Stimulated activated CD8-positive, alpha-beta memory T cell treated with anti-CD3 and anti-CD28 coated beads, Interleukin-15, amount 100 ng/mL, for 1 hour (primary cell): Measurements from ENCODE around the gene CYFIP2.
A peak's percentile ranks its signal among the peaks of the same experiment; 100 is the strongest.

Source experiments
- DNase-seq: peaks from one replicate; pipeline ENCODE4 v3.0.0-alpha.2; 2020; ENCODE audit warnings: low read depth

The CYFIP2 gene

DNA sequence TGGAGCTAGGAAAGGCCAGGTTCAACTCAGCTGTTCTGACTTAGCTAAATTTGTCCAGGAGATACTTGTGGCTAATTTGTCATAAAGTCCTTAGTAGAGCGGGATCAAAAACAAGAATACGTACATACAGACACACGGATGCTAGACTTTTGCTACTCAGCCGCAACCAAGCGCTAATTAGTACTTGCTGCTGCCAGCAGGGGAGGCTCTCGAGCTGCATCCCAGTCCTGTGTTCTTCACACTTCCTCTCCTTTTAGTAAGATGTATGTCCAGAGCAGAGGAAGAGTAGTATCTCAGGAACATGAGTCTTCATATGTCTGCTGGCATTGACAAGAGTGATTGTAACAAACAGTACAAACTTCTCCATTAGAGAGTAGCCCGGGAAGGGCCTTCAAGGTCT, 58.3 kb downstream of the CYFIP2 start:
- no peak for DNase-seq

DNA sequence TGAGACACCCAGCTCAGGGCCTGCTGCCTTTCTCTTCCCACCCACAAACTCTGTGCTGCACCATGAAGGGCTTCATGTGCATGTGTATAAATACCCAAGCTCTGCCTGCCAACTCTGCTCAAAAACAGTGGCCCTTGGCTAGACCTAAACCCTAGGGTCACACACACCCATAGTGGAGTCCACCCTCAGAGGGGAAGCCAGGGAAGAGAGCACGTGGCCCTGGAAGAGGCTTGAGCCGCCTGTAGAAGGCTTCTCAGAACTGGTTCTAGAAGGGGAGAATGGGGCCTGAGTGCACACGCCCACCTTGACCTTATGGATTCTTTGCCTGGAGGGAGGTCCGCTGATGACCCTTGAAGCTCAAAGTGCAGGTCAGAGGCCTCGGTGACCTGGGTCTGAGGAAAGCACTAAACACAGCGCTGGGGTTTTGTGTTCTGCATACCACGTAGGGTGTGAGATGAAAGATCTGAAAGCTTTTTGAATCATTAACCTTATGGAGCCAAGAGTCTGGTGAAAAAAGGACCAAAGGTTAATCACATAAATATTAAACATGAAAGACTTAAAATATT, 60.6 kb downstream of the CYFIP2 start:
- no peak for DNase-seq

GRCh38 chr5:157327771-157328170, 61.8 kb downstream of the CYFIP2 start:
- no peak for DNase-seq

DNA sequence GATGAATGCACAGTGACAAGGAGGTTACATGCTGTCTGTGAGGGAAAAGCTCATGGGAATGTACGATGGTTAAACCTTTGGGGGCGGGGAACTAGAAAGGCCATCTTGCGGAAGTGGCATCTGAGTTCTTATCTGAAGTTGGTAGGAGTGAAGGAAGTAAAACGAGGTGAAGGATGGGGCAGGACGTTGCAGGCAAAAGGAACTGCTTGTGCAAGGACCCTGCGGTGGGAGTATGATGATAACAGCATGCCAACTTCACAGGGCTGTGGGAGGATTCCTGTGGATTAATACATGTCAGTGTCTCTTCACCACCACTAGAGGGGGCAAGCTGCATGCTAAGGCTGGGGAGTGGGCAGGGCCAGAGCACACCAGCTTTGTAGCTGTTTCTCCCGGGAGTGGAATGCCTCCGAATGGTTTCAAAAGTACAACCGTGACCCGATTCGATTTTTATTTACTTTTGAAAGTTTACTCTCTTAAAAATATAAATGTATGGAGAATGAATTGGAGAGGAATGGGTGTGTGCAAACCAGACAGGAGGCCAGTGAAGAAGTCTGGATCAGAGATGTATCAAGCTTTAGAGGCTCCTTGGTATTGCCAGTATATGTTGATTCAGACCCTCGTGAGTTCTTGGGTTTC, 62.5 kb downstream of the CYFIP2 start:
- no peak for DNase-seq

DNA sequence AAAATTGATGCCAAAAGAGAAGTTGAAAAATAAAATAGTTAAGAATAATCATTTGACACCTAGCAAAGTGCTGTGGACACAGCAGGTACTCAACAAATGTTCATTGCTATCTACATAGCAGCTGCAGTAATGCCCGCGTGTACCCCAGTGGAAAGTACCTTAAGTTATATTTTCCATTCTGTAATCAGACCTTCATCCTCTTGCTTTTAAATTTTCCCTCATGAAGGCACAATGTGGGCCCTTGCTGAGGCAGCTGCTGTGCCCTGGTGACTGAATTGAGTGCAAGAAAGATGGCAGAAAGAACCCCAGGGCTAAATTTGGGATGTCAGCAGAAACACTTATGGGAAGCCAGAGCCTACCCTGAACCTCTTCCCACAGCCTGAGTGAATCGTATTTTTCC, 65.9 kb downstream of the CYFIP2 start:
- DNase-seq, result no peak

DNA sequence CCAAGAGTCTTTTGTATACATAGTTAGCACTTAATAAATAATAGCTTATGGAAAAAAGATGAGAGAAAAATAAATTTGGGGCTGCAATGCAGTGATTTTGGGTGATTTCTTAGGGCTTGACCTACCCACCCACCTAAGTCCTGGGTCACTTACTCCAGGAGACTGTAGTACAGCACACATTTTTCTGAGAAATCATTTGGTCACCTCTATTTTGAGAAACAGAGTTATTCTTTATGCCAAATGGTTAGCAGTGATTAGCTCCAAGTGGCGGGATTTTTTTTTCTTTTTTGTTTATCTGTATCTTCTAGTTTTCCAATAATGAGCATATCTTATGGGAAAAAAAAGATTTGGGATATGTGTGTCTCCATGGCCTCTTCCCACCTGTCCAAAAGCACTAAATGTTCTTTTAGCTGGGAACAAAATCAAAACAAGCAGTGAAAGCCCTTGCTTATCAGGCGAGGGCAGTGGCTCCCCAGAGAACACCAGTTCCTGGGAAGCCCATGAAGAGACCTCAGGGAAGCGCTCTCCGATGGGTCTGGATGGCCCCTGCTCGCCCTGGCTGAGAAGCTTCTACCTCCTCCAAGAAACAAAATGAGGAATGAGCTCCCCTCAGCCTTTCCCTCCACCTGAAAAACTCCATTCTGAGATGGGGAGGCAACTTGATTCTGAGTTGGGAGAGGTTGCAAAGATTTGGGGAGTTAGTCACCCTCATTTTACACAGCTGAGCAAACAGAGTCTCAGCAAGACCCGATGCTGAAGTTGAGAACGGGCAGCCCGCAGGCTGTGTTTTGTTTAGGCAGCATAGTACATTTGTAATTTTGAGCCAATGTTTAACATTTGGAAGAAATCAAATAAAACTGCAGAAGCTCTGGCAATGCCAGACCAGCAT, 69.9 kb downstream of the CYFIP2 start:
- DNase-seq, result no peak

GRCh38 chr5:157336423-157336744, 70.5 kb downstream of the CYFIP2 start:
- DNase-seq, result no peak

GRCh38 chr5:157339409-157339808, 73.5 kb downstream of the CYFIP2 start:
- DNase-seq, result no peak

- DNase-seq, result peak; percentile 7
These were observed 77.0 kb downstream of the CYFIP2 start for GRCh38 chr5:157342822-157343402.

DNA sequence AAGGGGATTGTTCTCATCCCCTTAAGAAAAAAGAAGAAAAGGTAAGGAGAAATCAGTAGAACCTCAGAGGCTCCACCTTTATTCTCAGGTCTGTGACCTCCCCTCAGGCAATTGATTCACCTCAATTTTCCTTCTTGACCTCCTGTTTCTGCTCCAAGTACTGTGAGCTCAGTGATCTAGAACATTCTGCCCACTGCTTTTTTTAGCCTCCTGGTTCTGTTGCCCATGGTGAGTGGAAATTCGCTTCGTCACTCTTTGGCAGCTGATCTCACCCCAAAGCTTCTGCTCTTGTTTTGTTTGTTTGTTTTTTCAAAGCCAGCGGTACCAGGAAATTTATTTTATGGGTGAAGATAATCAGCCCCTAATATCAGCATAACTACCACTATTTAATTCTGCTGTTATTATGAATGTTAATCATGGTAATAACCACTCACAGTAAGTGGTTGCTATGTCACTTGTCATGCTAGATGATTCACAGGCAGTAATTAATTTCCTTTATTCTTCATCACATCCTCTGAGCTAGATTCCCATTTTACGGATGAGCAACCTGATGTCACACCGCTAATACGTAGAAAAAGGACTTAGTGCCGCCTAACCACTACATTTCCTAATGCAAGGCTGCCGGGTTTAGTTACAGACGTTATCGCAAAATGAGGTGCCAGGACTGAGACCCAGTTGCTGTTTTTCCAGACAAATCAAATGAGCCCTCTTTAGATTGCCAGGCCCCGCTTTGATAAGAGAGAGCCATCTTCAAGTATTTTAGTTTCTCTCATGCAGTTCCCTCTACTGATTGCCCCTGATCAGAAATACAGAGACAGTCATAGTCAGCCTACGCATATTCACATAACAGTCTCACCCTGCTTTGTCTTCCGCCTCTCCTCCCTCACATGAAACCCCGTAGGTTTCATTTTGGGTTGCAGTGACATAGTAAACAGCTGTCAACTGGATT, 78.2 kb downstream of the CYFIP2 start:
- DNase-seq, result no peak

DNA sequence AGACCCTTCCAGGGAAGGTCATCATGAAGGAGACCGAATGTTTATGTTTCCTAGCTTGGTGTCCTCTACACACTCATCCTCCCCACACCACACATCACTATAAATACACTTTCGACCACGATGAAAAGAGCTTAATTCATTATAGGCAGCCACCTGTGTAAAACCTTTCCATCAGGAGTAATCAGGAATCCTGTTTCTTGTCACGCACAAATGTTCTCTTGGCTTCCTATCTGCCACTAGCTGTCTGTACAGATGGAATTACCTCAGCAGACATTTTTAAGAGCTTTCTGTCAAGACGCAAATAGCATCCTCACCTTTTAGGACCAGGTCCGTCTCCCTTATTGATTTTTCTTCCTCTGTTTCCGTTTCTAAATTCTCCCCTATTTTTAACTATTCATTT, 79.1 kb downstream of the CYFIP2 start:
- no peak for DNase-seq

GRCh38 chr5:157345485-157345884, 79.6 kb downstream of the CYFIP2 start:
- no peak for DNase-seq

DNA sequence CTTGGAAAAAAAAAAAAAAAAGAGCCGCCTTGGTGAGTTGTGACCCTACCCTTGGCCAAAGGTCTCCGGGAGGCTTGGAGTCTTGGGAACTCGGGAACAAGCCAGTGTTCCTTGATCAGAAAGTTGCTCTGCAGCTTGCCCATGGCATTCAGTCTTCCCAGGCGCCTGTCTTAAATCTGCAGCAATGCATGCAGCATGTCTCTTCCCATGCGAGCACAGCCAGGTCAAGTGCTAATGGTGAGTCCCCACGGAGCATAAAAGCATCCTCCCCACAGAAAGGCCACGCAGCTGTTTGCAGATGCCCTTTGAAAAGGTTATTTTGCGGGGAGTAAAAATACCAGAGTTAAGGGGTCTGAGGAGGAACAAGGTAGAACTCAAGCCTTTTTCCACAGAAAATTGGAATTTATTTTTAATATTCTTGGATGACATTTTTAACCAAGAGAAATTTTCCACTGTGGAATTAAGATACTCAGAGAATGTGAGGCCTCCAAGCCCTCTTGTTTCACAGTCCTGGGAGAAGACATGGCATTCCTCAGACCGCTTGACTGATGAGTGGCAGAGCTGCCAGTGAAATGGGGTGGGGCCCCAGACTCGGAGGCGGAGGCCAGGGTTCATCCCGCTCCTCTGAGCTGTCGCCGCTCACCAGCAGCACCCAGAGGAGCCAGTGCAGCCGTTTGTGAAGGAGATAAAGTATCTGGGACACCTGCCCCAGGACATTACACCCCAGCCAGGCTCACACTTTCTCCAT, 81.6 kb downstream of the CYFIP2 start:
- DNase-seq, result no peak

DNA sequence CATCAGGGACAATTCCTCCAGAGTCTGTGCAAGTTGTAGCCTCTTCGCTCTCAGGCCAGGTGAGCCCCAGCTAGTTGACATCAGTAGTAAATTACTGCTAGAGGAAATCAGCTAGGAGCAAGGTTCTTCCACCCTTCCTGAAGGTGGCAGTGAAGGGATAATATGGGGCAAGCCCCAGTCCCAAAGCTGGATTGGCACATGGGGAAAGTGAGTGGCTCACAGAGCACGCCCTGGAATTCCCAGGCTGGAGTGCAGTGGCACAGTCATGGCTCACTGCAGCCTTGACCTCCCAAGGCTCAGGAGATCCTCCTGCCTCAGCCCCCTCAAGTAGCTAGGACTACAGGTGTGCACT, 82.1 kb downstream of the CYFIP2 start:
- no peak for DNase-seq

DNA sequence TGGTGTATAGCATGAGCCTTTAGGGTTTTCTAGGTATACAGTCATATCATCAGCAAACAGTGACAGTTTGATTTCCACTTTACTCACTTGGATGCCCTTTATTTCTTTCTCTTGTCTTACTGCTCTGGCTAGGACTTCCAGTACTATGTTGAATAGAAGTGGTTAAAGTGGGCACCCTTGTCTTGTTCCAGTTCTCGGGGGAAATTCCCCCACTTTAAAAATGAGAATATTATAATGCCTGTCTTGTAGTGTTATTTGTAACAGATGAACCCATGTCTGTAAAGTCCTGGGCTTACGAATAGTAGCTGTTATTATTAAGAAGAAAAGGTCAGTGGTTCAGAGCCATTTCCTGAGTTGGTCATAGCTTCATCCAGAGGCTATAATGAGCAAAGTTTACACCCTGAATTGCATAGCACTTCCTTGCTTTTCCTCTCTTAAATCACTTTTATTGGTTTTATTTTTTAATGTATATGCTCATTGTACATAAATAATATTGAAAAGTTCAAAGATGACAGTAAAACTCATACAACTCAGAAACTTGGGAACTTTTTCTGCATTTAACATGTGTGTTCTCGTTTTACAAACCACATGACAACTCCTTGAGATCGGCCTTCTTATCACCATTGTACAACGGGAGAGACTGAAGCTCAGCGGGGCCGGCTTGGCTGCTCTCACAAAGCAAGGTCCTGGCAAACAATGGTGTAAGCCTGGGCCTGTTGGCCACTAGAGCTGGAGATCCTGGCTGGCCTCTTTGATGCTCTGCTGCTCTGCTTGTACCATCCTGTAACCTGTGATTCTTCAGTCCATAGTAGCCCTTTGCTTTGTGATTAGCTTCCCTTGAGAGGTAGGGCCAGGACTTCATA, 85.2 kb downstream of the CYFIP2 start:
- DNase-seq, result no peak

GRCh38 chr5:157351802-157352092, 85.8 kb downstream of the CYFIP2 start:
- no peak for DNase-seq

DNA sequence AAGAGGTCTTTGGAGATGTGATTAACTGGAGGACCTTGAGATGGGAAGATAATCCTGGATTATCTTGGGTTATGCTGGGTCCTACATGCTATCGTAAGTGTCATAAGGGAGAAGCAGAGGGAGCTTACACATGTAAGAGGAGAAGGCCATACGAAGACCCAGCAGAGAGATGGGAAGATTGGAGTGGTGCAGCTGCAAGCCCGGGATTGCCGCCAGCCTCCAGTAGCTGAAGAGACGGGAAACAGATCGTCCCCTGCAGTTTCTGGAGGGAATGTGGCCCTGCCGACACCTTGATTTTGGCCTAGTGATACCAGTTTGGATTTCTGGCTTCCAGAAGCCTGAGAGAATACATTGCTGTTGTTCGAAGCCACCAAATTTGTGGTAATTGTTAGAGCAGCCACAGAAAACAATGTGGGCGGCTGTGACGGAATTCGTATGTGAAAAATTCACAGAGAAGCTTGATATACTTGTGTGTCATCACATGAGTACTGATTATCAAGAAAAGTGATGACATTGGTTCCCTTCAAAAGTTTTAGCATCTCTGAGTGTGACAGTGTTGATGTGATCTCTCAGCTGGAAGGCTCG, 86.9 kb downstream of the CYFIP2 start:
- no peak for DNase-seq

DNA sequence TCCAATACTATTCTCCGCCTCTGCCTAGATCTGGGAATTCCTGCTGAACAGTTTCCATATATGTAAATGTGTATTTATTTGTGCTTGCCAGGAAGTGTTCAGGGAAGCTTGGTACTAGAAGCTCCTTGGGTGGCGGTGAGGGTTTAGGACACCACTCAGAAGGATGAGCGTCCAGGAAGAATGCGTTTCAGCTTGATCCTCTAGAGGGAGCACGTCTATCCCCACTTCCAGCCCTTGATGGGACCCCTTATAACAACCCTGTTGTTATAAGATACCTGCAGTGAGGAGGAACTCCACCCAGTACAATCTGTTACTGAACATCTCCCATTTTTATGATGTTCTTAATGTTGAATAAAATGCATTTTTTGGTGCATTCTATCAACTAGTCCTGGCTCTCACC, 88.9 kb downstream of the CYFIP2 start:
- no peak for DNase-seq

DNA sequence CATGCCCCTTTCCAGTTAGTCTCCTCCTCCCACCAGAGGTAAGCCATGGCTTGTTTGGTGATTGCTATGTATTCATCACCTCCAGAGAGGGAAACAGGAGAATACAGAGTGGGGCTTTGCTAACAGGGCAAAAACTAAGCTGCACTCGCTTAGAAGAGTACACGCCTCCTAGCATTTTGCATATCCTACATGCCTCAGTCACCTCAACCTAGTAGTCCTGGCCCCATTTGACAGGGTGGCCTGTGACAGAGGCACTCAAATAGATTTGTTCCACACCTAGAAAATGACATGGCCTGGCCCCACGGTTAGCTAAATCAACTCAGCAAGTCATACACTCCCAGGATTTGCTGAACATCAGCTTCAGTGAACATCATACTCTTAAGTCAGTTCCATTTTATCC, 90.7 kb downstream of the CYFIP2 start:
- DNase-seq, result no peak

GRCh38 chr5:157357823-157358222, 91.9 kb downstream of the CYFIP2 start:
- DNase-seq, result no peak
